Epithelial cell of prostate (primary cell): ENCODE results near the gene ATXN7L1.

Experiments
- DNase-seq: peaks from one replicate; pipeline ENCODE4 v3.0.0-alpha.2; 2011; ENCODE audit warnings: low read depth, low spot score
- H3K27ac ChIP-seq: fragments of 450-650 bp; 2 replicates; pipeline ENCODE4 v1.5.1; 2017; ENCODE audit warnings: mild to moderate bottlenecking

The ATXN7L1 gene

GRCh38 chr7:105786520-105787470 lies 89.6 kb downstream of the ATXN7L1 start:
- H3K27ac ChIP-seq = no peak overlapping the region
- peak; percentile 82 for DNase-seq

- no peak overlapping the region for H3K27ac ChIP-seq
- no peak for DNase-seq
These were observed 93.9 kb downstream of the ATXN7L1 start for GRCh38 chr7:105782391-105783042.

GRCh38 chr7:105779856-105780780 lies 96.3 kb downstream of the ATXN7L1 start:
- no peak for DNase-seq
- no peak overlapping the region for H3K27ac ChIP-seq

GRCh38 chr7:105778956-105779355 lies 97.4 kb downstream of the ATXN7L1 start:
- H3K27ac ChIP-seq = no peak overlapping the region
- DNase-seq = no peak

GRCh38 chr7:105776986-105777910 lies 99.2 kb downstream of the ATXN7L1 start:
- DNase-seq = no peak
- H3K27ac ChIP-seq = no peak overlapping the region

- H3K27ac ChIP-seq = peak overlapping the region; percentile 20
- DNase-seq = no peak
These were observed 100.2 kb downstream of the ATXN7L1 start for GRCh38 chr7:105776068-105776790.

GRCh38 chr7:105775580-105775979 lies 100.8 kb downstream of the ATXN7L1 start:
- DNase-seq = no peak
- no peak overlapping the region for H3K27ac ChIP-seq

GRCh38 chr7:105773030-105773460 lies 103.4 kb downstream of the ATXN7L1 start:
- H3K27ac ChIP-seq = no peak overlapping the region
- no peak for DNase-seq

GRCh38 chr7:105769901-105770628 lies 106.3 kb downstream of the ATXN7L1 start:
- H3K27ac ChIP-seq = no peak overlapping the region
- DNase-seq = no peak

- no peak for DNase-seq
- no peak overlapping the region for H3K27ac ChIP-seq
These were observed 107.4 kb downstream of the ATXN7L1 start for GRCh38 chr7:105768898-105769507.

- no peak for DNase-seq
- no peak overlapping the region for H3K27ac ChIP-seq
These were observed 108.3 kb downstream of the ATXN7L1 start for GRCh38 chr7:105768117-105768516.

- H3K27ac ChIP-seq = no peak overlapping the region
- DNase-seq = no peak
These were observed 109.9 kb downstream of the ATXN7L1 start for GRCh38 chr7:105766421-105767073.

- DNase-seq = no peak
These were observed 110.6 kb downstream of the ATXN7L1 start for GRCh38 chr7:105765846-105766245.

GRCh38 chr7:105764506-105764905 lies 111.9 kb downstream of the ATXN7L1 start:
- no peak for DNase-seq
- H3K27ac ChIP-seq = no peak overlapping the region

More at GRCh38 chr7:105765846-105766245, 110.6 kb downstream of the ATXN7L1 start:
- no peak overlapping the region for H3K27ac ChIP-seq

GRCh38 chr7:105760551-105761447 lies 115.6 kb downstream of the ATXN7L1 start:
- H3K27ac ChIP-seq = no peak overlapping the region
- no peak for DNase-seq
